ENCODE results near the gene PAPPA.

The PAPPA gene

DNA sequence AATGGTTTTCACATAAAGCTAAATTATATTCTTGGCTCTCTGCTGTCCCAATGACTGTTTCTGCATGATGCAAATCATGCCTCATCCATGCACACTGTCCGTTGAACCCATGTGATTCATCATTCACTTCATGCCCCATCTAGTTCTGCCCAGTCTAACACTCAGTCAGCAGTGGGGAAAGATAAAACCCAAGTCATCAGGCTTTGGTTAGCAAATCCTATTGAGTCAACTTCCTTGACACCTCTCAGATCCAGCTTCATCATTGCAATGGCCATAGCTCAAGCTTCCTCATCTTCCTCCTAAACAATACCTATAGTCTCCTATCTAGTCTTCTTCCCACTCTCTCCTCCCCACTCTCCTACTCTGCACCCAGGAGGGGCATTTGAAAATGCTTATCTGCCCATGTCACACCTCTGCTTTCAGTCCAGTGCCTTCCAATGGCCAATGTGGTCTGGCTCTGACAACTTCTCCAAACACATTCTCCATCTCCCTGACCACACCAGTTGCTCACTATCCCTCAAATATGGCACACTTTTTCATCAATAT is 267.5 kb downstream of the PAPPA start:
- no peak for DNase-seq (ENCODE audit: low spot score)

DNA sequence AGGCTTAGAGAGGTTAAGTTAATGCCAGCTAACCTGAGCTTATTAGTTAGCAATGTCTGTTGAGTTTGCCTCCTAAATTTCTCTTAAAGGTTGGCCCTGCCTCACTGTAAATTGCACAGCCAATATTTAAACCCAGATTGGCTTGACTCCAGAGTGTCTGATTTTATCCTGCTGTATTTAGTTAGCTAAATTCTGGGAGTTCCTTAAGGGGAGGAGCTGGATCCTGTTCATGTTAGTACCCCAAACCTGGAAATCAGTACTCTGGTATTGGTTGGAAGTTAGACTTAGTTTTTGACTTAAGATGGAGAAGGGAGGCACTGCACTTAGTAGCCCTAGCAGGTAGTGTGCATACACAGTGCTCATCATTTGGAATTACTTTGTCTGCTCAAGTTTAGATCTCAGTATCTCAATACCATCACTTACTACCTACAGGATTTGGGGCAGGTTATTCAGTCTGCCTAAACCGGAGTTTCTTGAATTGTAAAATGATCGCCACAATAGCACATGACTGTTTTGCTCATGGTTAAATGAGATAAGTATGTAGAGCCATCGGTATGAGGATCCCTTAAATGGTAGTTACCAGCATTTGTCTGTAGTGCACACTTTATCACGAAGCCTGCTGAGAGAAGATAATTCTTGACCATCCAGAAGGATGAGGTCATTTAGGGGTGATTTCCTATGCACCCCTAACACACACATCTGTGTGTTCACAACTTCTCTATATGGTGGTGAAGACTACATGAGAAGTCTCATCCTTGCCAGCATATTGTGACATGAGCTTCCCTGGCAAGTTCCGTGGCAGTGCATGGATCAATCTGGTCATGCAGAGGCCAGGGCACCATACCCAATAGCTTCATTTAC is 268.8 kb downstream of the PAPPA start:
- no peak for DNase-seq (ENCODE audit: low spot score)

DNA sequence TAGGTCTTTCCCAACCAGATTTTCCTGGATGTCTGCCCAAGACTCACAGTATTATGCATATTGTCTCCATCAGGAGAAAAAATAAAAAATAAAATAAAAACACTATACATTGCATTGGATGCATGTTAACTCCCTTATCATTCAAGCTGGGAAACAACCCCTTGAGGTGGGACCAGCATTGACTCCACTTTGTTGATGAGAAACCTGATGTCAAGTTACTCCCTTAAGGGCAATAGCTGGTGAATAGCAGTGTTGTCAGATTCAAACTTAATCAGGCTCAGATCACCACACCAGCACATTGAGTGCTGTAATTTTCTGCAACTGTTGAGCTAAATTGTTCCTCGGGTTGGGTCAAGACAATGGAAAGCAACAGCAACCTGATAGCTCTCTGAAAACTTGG is 269.6 kb downstream of the PAPPA start:
- DNase-seq (ENCODE audit: low spot score) = no peak

DNA sequence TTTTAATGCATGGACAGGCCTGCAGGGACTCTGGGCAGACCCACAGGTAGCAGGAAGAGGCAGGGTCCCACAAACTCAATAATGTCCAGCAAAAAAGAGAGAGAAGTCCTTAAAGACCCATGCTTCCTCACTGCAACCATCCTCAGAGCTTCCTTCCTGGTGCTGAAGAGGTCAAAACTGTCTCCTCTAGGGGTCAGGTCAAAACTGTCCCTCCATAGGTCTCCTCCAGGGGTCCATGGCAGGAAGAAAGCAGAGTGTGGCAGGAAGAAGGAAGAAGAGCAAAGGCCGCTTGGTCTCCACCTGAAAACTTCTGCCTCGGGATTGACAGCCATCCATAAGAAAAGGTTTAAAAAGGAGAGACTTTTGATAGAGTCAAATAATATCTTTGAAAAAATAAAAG is 271.7 kb downstream of the PAPPA start:
- no peak for DNase-seq (ENCODE audit: low spot score)

DNA sequence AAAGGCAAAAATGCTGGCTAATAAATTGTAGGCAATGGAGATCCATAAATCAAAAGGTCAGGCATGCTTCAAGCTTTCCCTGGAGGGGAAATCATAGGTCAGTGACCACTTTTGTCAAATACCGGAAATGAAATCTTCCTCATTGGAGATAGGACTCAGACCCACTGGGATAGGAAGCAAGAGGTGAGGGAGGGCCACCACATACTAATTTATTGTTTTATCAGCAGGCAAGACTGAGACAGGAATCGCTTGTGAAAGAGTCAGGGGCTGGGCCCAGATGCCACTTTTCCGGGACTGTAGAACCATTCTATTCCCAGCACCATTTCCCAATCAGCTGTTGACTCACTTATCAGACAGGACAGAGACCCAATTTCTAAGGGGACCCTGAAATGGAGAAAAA is 277.3 kb downstream of the PAPPA start:
- no peak for DNase-seq (ENCODE audit: low spot score)

DNA sequence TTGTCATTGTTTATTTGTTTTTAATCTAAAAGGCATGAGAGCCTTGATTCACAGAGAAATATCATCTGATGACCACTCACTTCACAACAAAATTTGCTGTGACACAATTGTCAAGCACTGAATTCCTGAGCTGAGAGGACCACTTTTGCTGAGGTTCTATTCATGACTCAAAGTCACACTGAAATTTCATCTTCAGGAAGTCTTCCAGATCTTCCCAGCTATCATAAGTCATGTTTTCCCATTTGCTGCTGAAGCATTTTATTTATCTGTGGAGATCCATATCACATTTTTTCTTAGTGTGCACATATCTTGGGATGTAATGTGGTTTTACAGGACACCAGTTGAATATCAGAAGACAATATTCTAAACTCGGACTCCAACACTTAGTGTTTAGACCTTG is 278.5 kb downstream of the PAPPA start:
- no peak for DNase-seq (ENCODE audit: low spot score)

DNA sequence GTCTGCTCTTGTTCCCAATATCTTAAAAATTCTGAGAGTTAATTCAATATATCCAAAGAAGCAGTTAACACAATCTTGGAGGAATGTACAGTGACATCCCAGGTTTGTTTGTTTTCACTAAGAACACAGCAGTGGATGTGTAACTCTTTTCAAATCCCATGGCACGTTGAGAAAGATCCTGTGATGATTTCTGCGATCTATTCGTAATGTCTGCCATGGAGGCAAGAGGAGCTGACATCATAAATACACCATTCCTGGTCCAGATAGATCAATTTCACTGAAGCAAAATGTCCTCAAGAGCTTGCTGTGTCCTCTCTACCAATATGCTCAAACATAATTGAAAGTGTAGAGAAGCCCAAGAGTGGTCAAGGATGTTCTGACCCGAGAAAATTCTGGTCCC is 280.7 kb downstream of the PAPPA start:
- DNase-seq (ENCODE audit: low spot score) = no peak

DNA sequence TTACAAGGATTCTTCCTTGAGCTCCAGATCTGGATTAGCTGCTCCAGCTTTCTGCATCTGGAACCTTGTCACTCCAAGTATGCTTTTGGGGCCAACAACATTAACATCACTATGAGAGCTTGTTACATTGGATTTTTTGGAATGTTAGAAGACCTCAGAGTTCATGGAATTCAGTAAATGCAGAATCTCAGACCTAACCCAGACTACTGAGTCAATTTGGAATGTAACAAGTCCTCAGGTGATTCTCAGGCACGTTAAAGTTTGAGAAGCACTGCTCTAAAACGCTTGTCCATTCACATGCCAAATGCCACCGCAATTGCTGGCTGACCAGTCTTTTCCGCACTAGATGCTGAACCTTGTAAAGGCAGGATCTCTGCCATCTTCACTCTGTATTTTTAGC is 282.1 kb downstream of the PAPPA start:
- DNase-seq (ENCODE audit: low spot score) = no peak

DNA sequence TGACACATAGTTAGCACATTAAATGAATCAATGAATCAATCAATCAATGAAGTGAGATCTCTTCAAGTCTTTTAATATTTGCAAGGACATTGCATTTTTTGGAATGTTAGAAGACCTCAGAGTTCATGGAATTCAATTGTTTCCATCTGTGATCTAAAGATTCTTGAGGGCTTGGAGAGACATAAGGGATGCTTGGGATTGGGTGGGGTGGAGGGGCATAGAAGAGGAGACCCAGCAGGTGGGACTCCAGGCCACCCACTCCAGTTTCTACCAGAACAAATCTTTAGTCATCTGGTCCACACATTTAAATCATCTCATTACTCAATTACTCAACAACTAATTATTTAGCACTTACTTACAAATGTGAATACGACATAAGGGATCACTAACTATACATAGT is 282.5 kb downstream of the PAPPA start:
- DNase-seq (ENCODE audit: low spot score) = no peak

DNA sequence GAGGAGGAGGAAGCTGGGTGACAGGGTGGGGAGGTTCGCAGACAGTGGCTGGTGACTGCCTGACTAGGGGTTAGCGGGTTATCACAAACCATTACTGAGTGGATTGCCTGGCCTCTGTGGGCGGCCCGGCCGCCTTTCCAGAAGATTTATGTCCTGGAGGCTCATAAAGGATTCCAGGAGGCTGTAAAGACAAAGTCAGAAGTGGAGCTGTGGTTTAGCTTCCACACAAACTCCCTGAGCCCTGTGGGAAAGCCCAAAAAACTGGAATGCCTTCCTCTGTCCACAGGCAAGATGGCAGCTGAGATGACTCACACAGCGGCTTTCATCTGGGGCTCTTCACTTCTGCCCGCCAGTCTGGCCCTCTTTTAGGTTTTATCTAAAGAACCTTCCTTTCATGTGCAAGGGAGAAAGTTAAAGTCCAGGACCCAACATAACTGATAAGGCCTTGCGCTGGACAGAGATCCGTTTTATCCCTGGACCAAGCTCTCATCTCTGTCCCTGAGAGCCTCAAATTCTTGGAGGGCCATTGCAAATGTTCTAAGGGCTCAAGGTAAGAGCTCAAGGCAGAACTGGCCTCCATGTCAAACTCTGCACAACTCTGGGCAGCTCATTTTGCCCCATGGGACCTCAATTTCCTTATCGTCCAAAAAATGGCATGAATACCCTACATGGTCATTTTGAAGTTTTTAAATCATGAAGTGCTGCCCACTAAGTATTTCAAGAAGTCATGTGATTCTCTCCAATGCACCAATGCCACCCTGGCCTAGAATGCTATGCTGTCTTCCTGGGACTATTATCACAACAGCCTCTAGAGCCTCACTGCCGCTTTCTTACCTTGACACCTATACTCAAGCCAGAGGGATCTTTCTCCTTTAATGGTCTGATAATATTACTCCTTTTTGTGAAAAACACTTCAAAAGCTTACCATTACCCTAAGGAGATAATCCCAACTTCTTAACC is 284.1 kb downstream of the PAPPA start:
- no peak for DNase-seq (ENCODE audit: low spot score)

DNA sequence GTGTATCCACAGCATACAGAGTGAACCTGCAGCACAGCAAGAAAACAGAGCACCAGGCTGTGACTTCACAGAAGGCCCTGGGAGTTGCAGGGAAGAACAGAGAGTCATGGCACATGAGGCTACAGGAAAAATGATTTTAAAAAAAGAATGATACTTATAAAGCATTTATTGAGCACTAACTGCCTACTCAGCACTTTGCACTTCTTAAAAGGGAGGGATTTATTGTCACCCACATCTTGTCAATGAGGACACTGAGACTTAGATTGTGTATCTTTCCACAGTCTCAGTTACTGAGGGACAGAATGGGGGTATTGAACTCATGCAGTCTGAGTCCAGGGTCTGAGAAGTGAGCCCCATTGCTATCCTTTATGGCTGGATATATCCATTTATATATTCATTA is 288.9 kb downstream of the PAPPA start:
- DNase-seq (ENCODE audit: low spot score) = no peak

DNA sequence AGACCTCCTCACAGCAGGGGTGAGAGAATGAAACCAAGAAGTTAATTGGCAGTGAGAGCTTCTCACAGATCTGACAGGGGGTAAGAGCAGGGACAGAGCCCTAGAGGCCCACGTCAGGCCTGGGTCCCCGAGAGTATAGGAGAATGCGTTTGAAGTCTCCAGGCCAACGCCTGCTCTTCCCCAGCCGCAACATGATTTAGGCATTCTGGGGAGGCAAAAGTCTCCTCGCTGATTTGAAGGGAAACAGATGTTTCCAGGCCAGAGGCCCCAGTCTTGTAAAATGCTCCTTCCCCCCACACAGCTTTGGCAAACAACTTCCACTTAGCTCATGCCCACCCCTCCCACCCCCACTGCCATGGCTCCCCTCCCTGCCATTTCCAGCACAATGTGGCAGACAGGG is 294.3 kb downstream of the PAPPA start:
- DNase-seq (ENCODE audit: low spot score) = no peak

DNA sequence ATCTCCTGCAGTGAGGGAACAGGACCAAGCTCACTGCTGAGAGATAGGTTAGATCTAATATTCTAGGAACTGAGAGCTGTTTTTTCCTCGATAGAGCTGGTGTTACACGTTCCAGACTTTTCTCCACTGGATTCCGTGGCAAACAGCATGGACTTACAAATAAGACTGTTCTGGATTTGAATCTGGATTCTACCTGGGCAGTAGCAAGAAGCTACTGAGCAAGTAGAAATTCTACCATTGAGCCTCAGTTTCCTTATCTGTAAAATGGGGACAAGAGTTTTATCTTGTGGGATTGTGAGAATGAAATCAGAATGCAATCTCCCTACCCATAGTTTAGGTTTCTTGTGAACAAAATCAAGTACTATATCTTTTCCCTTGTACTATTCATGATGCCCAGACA is 294.8 kb downstream of the PAPPA start:
- no peak for DNase-seq (ENCODE audit: low spot score)

DNA sequence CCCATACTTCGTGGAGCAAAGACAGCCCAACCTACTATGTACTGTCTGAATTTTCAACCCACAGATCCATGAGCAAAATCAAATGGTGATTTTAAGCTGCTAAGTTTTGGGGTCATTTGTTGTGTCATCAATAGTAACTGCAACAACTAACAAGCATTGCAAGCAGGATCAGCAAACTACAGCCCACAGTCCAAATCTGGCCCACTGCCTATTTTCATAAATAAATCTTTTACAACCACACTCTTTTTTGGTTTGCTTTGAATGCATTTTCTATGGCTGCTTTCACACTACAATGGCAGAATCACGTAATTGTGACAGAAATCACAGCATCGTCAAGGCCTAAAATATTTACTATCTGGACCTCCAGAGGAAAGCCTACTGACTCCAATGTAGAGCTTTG is 296.4 kb downstream of the PAPPA start:
- no peak for DNase-seq (ENCODE audit: low spot score)

DNA sequence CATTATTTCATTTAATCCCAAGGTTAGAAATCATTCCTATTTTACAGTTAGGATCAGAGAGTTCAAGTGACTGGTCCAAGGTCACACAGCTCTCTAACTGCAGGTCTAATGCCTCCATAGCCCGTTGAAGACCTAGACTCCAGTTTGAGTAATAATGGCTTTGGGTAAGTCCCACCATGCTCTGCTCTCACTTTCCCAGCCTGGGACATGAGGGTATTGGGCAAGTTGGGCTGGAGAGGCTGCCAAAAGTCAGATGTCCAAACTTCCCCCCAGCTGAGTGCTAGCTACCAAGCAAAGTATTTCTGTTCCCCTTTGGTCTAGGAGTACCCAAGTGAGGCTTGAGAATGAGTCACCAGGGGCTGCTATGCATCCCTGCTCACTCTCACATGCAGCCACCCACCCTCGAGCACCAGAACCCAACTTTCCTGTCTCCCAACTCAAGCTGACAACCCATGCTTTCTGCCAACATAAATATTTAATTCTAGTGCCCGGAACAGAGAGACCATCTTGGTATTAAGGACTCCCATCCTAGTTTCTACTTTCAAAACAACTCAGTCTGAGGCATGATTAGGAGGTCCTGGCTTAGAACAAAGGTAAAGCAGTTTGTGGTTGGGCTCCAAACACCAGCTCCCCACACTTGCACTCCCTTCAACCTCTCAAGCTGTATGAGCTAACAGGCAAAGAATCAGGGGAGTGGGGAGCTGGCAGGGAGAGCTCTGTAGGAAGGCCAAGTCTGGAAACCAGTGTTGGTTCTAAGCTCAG is 297.0 kb downstream of the PAPPA start:
- no peak for DNase-seq (ENCODE audit: low spot score)

DNA sequence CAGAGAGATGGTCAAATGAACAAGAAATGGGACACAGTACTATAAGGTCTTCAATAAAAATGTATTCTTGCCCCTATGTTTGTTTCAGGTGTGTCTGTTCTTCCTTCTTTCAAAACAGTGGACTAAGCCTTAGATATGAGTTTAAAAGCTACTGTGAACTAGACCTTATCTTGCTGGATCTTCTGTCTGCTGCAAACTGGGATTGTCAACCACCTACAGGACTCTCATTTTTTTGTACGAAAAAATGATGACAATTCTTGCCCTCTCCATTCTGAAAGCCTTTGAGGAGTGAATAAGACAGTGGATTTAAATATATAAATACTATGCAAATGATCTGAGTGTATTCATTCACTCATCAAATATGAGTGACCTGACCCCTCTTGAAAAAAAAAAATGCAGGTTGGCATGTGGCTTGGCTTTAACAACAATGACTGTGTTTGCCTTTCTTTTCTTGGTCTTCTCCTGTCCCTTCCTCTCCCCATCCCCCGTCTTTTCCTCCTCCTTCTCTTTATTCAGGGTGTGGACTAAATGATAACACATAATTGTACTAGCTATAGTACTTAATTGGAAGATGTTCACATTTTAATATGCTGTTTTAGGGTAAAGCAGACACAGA is 298.0 kb downstream of the PAPPA start:
- DNase-seq (ENCODE audit: low spot score) = no peak

Data from Ammon's horn (tissue), 1 donor.